GM12873 (cell line): ENCODE results near the gene CDC27.

Experiments used
- CTCF ChIP-seq: IDR thresholded peaks from 2 replicates; pipeline ENCODE4 v1.5.1; 2012; ENCODE audit warnings: low read depth, mild to moderate bottlenecking, moderate library complexity, low read length, control low read depth; ENCODE audit not compliant: insufficient read depth; ENCODE audit errors: missing control alignments

CDC27 gene

GRCh38 chr17:47223460-47223859 is 34.4 kb upstream of the CDC27 start:
- TF ChIP-seq CTCF, result no peak

- TF ChIP-seq CTCF, result no peak
Measured at GRCh38 chr17:47223007-47223406, 33.9 kb upstream of the CDC27 start.

- no peak for TF ChIP-seq CTCF
Measured at GRCh38 chr17:47222047-47222446, 33.0 kb upstream of the CDC27 start.

- TF ChIP-seq CTCF, result no peak
Measured at GRCh38 chr17:47221154-47221553, 32.1 kb upstream of the CDC27 start.

- no peak for TF ChIP-seq CTCF
Measured at GRCh38 chr17:47220531-47220999, 31.5 kb upstream of the CDC27 start.

GRCh38 chr17:47219621-47220475 is 30.8 kb upstream of the CDC27 start:
- TF ChIP-seq CTCF, result no peak

- no peak for TF ChIP-seq CTCF
Measured at GRCh38 chr17:47218896-47219430, 29.9 kb upstream of the CDC27 start.
